SK-N-SH (cell line): ENCODE data around the gene PCDHGA4. TPM values are rescaled to one million over a fixed set of nuclear protein-coding genes. Genes with fewer than 3 reads are reported as not detected.

ENCODE experiments used
- CTCF ChIA-PET: fragments of 300-600, 350-600 bp; formaldehyde crosslinking; extraction: SDS; loops from one replicate; lab custom pipeline; 2021; lab: Yijun Ruan, JAX
- POLR2A ChIA-PET: fragments of 350-600 bp; sonication (Branson Sonifier 250); formaldehyde crosslinking; extraction: SDS; loops from one replicate; lab custom pipeline; 2020; ENCODE audit warnings: antibody characterized with exemption, inconsistent platforms; lab: Yijun Ruan, JAX
- DNase-seq: peaks from one replicate; pipeline ENCODE4 v3.0.0; 2012
- H2AFZ ChIP-seq: fragments of 200-600 bp; sonication (generic); 2 replicates; pipeline ENCODE4 v1.8.1; 2016; ENCODE audit warnings: antibody characterized with exemption, mild to moderate bottlenecking, low read depth
- H3F3A ChIP-seq: fragments of 200-600 bp; sonication (generic); replicated peaks from 2 replicates; pipeline ENCODE3; 2016; ENCODE audit warnings: antibody characterized with exemption, mild to moderate bottlenecking; ENCODE audit not compliant: insufficient read depth
- H3K27ac ChIP-seq, 2 experiments: fragments of 200-500 bp in 1 of 2; fragments of 200-600 bp in 1 of 2; sonication (Bioruptor generic) in 1 of 2; sonication (generic), shearing (Covaris generic) in 1 of 2; 2 replicates each; pipeline versions ENCODE4 v1.5.1 to v1.6.1; 2014 to 2016; ENCODE audit warnings: low read depth in 2 of 2, inconsistent platforms in 1 of 2, low read length in 1 of 2, mild to moderate bottlenecking in 1 of 2, mixed read lengths in 1 of 2
- H3K27me3 ChIP-seq: fragments of 200-600 bp; sonication (generic), shearing (Covaris generic); 2 replicates; pipeline ENCODE4 v1.6.1; 2016; ENCODE audit warnings: mixed run types; ENCODE audit not compliant: insufficient read depth
- H3K36me3 ChIP-seq, 2 experiments: fragments of 200-500 bp in 1 of 2; fragments of 200-600 bp in 1 of 2; sonication (Bioruptor generic) in 1 of 2; sonication (generic) in 1 of 2; replicated peaks in 1 of 2; 2 replicates each; pipeline versions ENCODE3 to v1.5.1; 2014 to 2016; ENCODE audit warnings: low read length in 1 of 2, mild to moderate bottlenecking in 1 of 2; ENCODE audit not compliant: insufficient read depth in 2 of 2, control insufficient read depth in 1 of 2
- H3K4me1 ChIP-seq, 2 experiments: fragments of 200-500 bp in 1 of 2; fragments of 200-600 bp in 1 of 2; sonication (Bioruptor generic) in 1 of 2; sonication (generic), shearing (Covaris generic) in 1 of 2; 2 replicates each; pipeline versions ENCODE4 v1.5.1 to v1.6.1; 2014 to 2016; ENCODE audit warnings: low read depth in 1 of 2, low read length in 1 of 2, mixed run types in 1 of 2; ENCODE audit not compliant: insufficient read depth in 2 of 2, control insufficient read depth in 1 of 2
- H3K4me2 ChIP-seq: fragments of 200-600 bp; sonication (generic), shearing (Covaris generic); 2 replicates; pipeline ENCODE4 v1.6.1; 2017; ENCODE audit warnings: mixed run types
- H3K4me3 ChIP-seq, 2 experiments: fragments of 200-500 bp in 1 of 2; fragments of 200-600 bp in 1 of 2; sonication (Bioruptor generic) in 1 of 2; sonication (generic), shearing (Covaris generic) in 1 of 2; 2 replicates each; pipeline versions ENCODE4 v1.5.1 to v1.8.1; 2014 to 2016; ENCODE audit warnings: low read depth in 2 of 2, inconsistent platforms in 1 of 2, low read length in 1 of 2, mild to moderate bottlenecking in 1 of 2, mixed read lengths in 1 of 2, moderate library complexity in 1 of 2
- H3K79me2 ChIP-seq: fragments of 200-600 bp; sonication (generic); 2 replicates; pipeline ENCODE4 v1.8.1; 2017; ENCODE audit warnings: mild to moderate bottlenecking; ENCODE audit not compliant: insufficient read depth
- H3K9ac ChIP-seq: fragments of 200-600 bp; sonication (generic); 2 replicates; pipeline ENCODE4 v1.6.1; 2017; ENCODE audit warnings: mixed run types
- H3K9me2 ChIP-seq: fragments of 200-600 bp; sonication (generic); 2 replicates; pipeline ENCODE4 v1.6.1; 2017; ENCODE audit warnings: mixed run types
- H3K9me3 ChIP-seq: fragments of 200-600 bp; sonication (generic); 2 replicates; pipeline ENCODE4 v1.6.1; 2017; ENCODE audit warnings: mixed run types, mild to moderate bottlenecking, moderate library complexity
- H4K20me1 ChIP-seq: fragments of 200-600 bp; sonication (generic); 2 replicates; pipeline ENCODE4 v1.6.1; 2017; ENCODE audit warnings: mild to moderate bottlenecking, mixed run types; ENCODE audit not compliant: insufficient read depth
- ELF1 ChIP-seq: IDR thresholded peaks from 2 replicates; pipeline ENCODE4 v1.4.0; 2012
- EZH2phosphoT487 ChIP-seq: fragments of 200-600 bp; sonication (generic); IDR thresholded peaks from 2 replicates; pipeline ENCODE4 v1.6.1; 2017; ENCODE audit warnings: low read depth, mixed run types, mild to moderate bottlenecking, antibody characterized with exemption, moderate library complexity, borderline replicate concordance
- FOXJ3 ChIP-seq: sonication (generic); formaldehyde crosslinking; IDR thresholded peaks from 2 replicates; pipeline ENCODE4 v1.5.1; 2020; ENCODE audit warnings: mild to moderate bottlenecking, missing genetic modification reagents
- FOXM1 ChIP-seq: IDR thresholded peaks from 2 replicates; pipeline ENCODE4 v1.4.0; 2012; ENCODE audit warnings: low read depth, mild to moderate bottlenecking
- GABPA ChIP-seq: IDR thresholded peaks from 2 replicates; pipeline ENCODE4 v1.4.0; 2012; ENCODE audit warnings: low read depth, mild to moderate bottlenecking
- GATA2 ChIP-seq: sonication (generic); formaldehyde crosslinking; IDR thresholded peaks from 2 replicates; pipeline ENCODE4 v1.5.0; 2020; ENCODE audit warnings: mild to moderate bottlenecking, missing genetic modification reagents
- JUND ChIP-seq: IDR thresholded peaks from 2 replicates; pipeline ENCODE4 v1.4.0; 2012
- NFIC ChIP-seq: IDR thresholded peaks from 2 replicates; pipeline ENCODE4 v1.4.0; 2012; ENCODE audit warnings: borderline replicate concordance
- RAD21 ChIP-seq: IDR thresholded peaks from 2 replicates; pipeline ENCODE4 v1.6.1; 2012; ENCODE audit warnings: mild to moderate bottlenecking, low read length
- RCOR1 ChIP-seq: fragments of 150-350 bp; IDR thresholded peaks from 2 replicates; pipeline ENCODE4 v1.6.1; 2017; ENCODE audit warnings: antibody characterized with exemption, low read length
- RFX5 ChIP-seq: IDR thresholded peaks from 2 replicates; pipeline ENCODE4 v1.6.1; 2012; ENCODE audit warnings: mild to moderate bottlenecking, improper control_type of control experiment, low read length
- RXRA ChIP-seq: IDR thresholded peaks from 2 replicates; pipeline ENCODE4 v1.4.0; 2012; ENCODE audit warnings: low read depth, mild to moderate bottlenecking, borderline replicate concordance
- SIN3A ChIP-seq: IDR thresholded peaks from 2 replicates; pipeline ENCODE4 v1.6.1; 2012; ENCODE audit warnings: low read depth, mild to moderate bottlenecking, low read length, moderate library complexity, borderline replicate concordance
- SMC3 ChIP-seq: IDR thresholded peaks from 2 replicates; pipeline ENCODE4 v1.6.1; 2012; ENCODE audit warnings: low read depth, low read length, improper control_type of control experiment
- WGBS: methylation state at CpG from one replicate; pipeline ENCODE4 v1.1.6; 2017; ENCODE audit warnings: low lambda C conversion rate; 5-methylcytosine and 5-hydroxymethylcytosine counted together
- polyA plus RNA-seq, 3 experiments: library from polyadenylated mRNA; depleted of rRNA; stranded (reverse); fragments of >200 nt; gene quantifications; 2 replicates each; pipeline ENCODE4 v1.2.3, GENCODE V29; 2012
- TF ChIP-seq, protein P1 (sequence below): IDR thresholded peaks from 2 replicates; pipeline ENCODE4; 2012
- TF ChIP-seq, protein P2 (sequence below): fragments of 200-600 bp; sonication (generic); IDR thresholded peaks from 2 replicates; pipeline ENCODE4 v1.6.1; 2017; ENCODE audit warnings: antibody characterized with exemption, mild to moderate bottlenecking, moderate library complexity
- TF ChIP-seq, protein P3 (sequence below): IDR thresholded peaks from 2 replicates; pipeline ENCODE4 v1.4.0; 2012; ENCODE audit warnings: low read depth
- TF ChIP-seq, protein P4 (sequence below): IDR thresholded peaks from 2 replicates; pipeline ENCODE4 v1.4.0; 2012; ENCODE audit warnings: low read depth, borderline replicate concordance

PCDHGA4 gene
- polyA plus RNA-seq, 1 of the 3 experiments (the other 2 are of a cell fraction) = 2.2 TPM

DNA sequence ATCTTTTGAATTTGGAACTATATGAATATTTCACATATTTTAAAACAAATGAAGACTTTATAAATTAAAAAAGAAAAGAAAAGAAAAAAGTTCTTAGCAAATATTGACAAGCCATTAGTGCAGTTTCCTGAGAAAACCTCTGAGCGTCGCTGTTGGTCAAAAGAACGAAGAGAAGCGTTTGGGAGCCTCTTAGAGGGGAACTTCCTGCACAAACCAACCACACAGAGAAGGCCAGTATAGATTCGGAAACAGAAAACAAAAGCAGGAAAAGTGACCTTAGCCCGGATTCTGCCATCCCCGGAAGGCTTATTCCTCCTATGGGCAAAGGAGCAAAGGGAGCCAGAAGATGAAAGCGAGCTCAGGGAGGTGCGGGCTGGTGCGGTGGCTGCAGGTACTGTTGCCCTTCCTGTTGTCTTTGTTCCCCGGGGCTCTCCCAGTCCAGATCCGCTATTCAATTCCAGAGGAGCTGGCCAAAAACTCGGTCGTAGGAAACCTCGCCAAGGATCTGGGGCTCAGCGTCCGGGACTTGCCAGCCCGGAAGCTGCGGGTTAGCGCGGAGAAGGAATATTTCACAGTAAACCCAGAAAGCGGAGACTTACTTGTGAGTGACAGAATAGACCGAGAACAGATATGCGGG, 5.1 kb downstream of the PCDHGA4 start, which contains the start of gene PCDHGB2:
Gene PCDHGB2 (plus strand): TSS at position 205 of the 637 bp plus-strand sequence. CDS start 142 bp downstream, at position 347.
- no peaks in the 10 kb centered on the region for H3K9me2 ChIP-seq
- peak within 1 kb of the TSS; percentile 39; the same call in 1 of the 2 replicates for H3K9ac ChIP-seq
- H3F3A ChIP-seq = no peaks in the 10 kb centered on the region
- 0 out of 2 replicates have a peak within 1 kb of the TSS, but pooled peaks have one; percentile 33 for H3K4me2 ChIP-seq
- peak; percentile 62 for DNase-seq
- H3K27ac ChIP-seq = peak within 1 kb of the TSS; percentile 22 to 28; a peak in 2 of 4 replicates
- TF ChIP-seq RAD21 (peak; percentile 65), RCOR1 (no peak), JUND (no peak), SMC3 (peak; percentile 33; the same call in 1 of the 2 replicates), ELF1 (no peak)
- TF ChIP-seq, protein P1, sequence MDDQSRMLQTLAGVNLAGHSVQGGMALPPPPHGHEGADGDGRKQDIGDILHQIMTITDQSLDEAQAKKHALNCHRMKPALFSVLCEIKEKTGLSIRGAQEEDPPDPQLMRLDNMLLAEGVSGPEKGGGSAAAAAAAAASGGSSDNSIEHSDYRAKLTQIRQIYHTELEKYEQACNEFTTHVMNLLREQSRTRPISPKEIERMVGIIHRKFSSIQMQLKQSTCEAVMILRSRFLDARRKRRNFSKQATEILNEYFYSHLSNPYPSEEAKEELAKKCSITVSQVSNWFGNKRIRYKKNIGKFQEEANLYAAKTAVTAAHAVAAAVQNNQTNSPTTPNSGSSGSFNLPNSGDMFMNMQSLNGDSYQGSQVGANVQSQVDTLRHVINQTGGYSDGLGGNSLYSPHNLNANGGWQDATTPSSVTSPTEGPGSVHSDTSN = no peak
- TF ChIP-seq, protein P2, sequence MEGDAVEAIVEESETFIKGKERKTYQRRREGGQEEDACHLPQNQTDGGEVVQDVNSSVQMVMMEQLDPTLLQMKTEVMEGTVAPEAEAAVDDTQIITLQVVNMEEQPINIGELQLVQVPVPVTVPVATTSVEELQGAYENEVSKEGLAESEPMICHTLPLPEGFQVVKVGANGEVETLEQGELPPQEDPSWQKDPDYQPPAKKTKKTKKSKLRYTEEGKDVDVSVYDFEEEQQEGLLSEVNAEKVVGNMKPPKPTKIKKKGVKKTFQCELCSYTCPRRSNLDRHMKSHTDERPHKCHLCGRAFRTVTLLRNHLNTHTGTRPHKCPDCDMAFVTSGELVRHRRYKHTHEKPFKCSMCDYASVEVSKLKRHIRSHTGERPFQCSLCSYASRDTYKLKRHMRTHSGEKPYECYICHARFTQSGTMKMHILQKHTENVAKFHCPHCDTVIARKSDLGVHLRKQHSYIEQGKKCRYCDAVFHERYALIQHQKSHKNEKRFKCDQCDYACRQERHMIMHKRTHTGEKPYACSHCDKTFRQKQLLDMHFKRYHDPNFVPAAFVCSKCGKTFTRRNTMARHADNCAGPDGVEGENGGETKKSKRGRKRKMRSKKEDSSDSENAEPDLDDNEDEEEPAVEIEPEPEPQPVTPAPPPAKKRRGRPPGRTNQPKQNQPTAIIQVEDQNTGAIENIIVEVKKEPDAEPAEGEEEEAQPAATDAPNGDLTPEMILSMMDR = peak; percentile 54
- H3K4me1 ChIP-seq = no peaks in the 10 kb centered on the region
- peak within 1 kb of the TSS; percentile 33 to 42 for H3K4me3 ChIP-seq
- no peaks in the 10 kb centered on the region; the same call in 1 of the 2 replicates for H3K9me3 ChIP-seq
- peaks cover 0 to 4% of the 10 kb centered on the region in 2 experiments for H3K36me3 ChIP-seq
- no peaks in the 10 kb centered on the region for H4K20me1 ChIP-seq
- no peaks in the 10 kb centered on the region for H3K79me2 ChIP-seq
- POLR2A ChIA-PET = interaction anchor here (0.7 kb wide), 1 partner anchor 204 kb away, joined by 3 read pairs; no protein-coding TSS in a partner anchor
- 44% methylated on average over 23 of the region's 24 CpGs for WGBS
- CTCF ChIA-PET = interaction anchor here (0.6 to 1.2 kb wide), 8 partner anchors 35 to 204 kb away, joined by 3 to 14 read pairs (median 3); partner anchors contain the start of gene PCDHB16
- no peaks in the 10 kb centered on the region for H3K27me3 ChIP-seq
- peak within 1 kb of the TSS; percentile 68; the same call in 1 of the 2 replicates for H2AFZ ChIP-seq

DNA sequence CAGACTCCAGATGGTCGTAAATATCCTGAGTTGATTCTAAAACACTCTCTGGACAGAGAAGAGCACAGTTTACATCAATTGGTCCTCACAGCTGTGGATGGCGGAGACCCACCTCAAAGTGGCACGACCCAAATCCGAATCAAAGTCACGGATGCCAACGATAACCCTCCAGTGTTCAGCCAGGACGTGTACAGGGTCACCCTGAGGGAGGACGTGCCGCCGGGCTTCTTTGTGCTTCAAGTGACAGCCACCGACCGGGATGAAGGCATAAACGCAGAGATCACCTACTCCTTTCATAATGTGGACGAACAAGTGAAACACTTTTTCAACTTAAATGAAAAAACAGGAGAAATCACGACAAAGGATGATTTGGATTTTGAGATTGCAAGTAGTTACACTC, 5.9 kb downstream of the PCDHGA4 start:
- no peaks in the 10 kb centered on the region for H3K4me1 ChIP-seq
- TF ChIP-seq RXRA (no peak), SMC3 (no peak), JUND (no peak), RFX5 (no peak), SIN3A (no peak), FOXM1 (no peak), GABPA (no peak), GATA2 (no peak), FOXJ3 (no peak), EZH2phosphoT487 (no peak), NFIC (no peak)
- TF ChIP-seq, protein P3, sequence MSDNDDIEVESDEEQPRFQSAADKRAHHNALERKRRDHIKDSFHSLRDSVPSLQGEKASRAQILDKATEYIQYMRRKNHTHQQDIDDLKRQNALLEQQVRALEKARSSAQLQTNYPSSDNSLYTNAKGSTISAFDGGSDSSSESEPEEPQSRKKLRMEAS = no peak
- TF ChIP-seq, protein P4, sequence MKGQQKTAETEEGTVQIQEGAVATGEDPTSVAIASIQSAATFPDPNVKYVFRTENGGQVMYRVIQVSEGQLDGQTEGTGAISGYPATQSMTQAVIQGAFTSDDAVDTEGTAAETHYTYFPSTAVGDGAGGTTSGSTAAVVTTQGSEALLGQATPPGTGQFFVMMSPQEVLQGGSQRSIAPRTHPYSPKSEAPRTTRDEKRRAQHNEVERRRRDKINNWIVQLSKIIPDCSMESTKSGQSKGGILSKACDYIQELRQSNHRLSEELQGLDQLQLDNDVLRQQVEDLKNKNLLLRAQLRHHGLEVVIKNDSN = no peak
- TF ChIP-seq, all 33 proteins: peak for 0
- 0 out of 2 replicates have a peak overlapping the region, but pooled peaks have one; percentile 33 for H3K4me2 ChIP-seq
- no peaks in the 10 kb centered on the region; the same call in 1 of the 2 replicates for H3K9me3 ChIP-seq
- no peaks in the 10 kb centered on the region for H3K79me2 ChIP-seq
- no peak overlapping the region for H3K9ac ChIP-seq
- H2AFZ ChIP-seq = no peak overlapping the region
- 54% methylated on average over 14 of the region's 15 CpGs for WGBS
- no peak for DNase-seq
- peak overlapping the region in 1 of 2 experiments; percentile 42; a peak in 3 of 4 replicates for H3K4me3 ChIP-seq
- H3K27me3 ChIP-seq = no peaks in the 10 kb centered on the region
- H4K20me1 ChIP-seq = no peaks in the 10 kb centered on the region
- peaks cover 0 to 4% of the 10 kb centered on the region in 2 experiments for H3K36me3 ChIP-seq
- H3K9me2 ChIP-seq = no peaks in the 10 kb centered on the region
- H3K27ac ChIP-seq = no peak overlapping the region
- ChIA-PET CTCF (interaction anchor here (0.6 to 1.1 kb wide), 5 partner anchors 178 to 203 kb away, joined by 3 to 14 read pairs (median 3); partner anchors contain the start of gene PCDHB16), POLR2A (interaction anchor here (0.7 kb wide), 1 partner anchor 203 kb away, joined by 3 read pairs; no protein-coding TSS in a partner anchor)
- H3F3A ChIP-seq = no peaks in the 10 kb centered on the region
